ENCODE results near the gene VPS54. TPM values are rescaled to one million over a fixed set of nuclear protein-coding genes. Genes with fewer than 3 reads are reported as not detected.

Gene VPS54
- total and polyA plus RNA-seq, 9 of the 15 experiments (the other 6 are each of a cell fraction or from before 2014, with no cell fraction given), result 4.9 to 23.2 (median 13.2) TPM

DNA sequence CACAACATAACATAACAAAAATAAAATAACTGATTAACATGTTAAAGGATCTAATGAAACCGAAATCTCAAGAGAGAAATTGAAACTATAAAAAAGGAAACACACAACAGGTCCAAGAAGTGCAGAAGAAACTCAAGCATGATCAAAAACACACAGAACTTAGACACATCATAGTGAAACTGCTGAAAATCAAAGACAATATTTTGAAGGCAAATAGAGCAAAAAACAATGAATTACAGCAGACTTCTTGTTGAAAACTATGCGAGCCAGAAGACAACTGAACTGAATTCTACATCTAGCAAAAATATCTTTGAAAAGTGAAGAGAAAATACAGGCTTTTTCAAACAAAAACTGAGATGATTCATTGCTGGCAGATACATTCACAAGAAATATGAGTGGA, 116.2 kb downstream of the VPS54 start (continued):
- TF ChIP-seq, protein P1, sequence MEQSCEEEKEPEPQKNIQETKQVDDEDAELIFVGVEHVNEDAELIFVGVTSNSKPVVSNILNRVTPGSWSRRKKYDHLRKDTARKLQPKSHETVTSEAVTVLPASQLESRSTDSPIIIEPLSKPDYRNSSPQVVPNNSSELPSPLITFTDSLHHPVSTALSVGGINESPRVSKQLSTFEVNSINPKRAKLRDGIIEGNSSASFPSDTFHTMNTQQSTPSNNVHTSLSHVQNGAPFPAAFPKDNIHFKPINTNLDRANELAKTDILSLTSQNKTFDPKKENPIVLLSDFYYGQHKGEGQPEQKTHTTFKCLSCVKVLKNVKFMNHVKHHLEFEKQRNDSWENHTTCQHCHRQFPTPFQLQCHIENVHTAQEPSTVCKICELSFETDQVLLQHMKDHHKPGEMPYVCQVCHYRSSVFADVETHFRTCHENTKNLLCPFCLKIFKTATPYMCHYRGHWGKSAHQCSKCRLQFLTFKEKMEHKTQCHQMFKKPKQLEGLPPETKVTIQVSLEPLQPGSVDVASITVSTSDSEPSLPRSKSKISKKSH (CRISPR knock-in tag; IDR thresholded peaks at IDR 0.05), result no peak
- TF ChIP-seq SAFB (IDR thresholded peaks at IDR 0.05; ENCODE audit: borderline replicate concordance, low read depth, low read length) (no peak), ZC3H11A (IDR thresholded peaks at IDR 0.05; ENCODE audit: low read depth, low read length) (no peak), KLF10 (CRISPR knock-in tag; IDR thresholded peaks at IDR 0.05) (no peak), ZSCAN32 (CRISPR knock-in tag; IDR thresholded peaks at IDR 0.05) (no peak), PRPF4 (IDR thresholded peaks at IDR 0.05; ENCODE audit: insufficient read depth, low read depth, low read length, poor library complexity, severe bottlenecking) (no peak), CBX3 (IDR thresholded peaks at IDR 0.05; ENCODE audit: borderline replicate concordance in 1 of 2, low read length in 2 of 2) (peak in 1 of 2 experiments; percentile 91; a peak in 2 of 3 replicates), RUNX1 (IDR thresholded peaks at IDR 0.05; ENCODE audit: low read depth) (no peak), BACH1 (tag; IDR thresholded peaks at IDR 0.05) (no peak), SRF (CRISPR knock-in tag; IDR thresholded peaks at IDR 0.05) (no peak), CBX1 (IDR thresholded peaks at IDR 0.05; ENCODE audit: low read depth) (no peak), ZNF253 (CRISPR knock-in tag; conservative IDR thresholded peaks at IDR 0.05) (no peak), CHD4 (IDR thresholded peaks at IDR 0.05; ENCODE audit: insufficient read depth, insufficient replicate concordance, low read depth, low read length, poor library complexity, severe bottlenecking) (no peak), NCOA6 (IDR thresholded peaks at IDR 0.05) (no peak), TEAD4 (IDR thresholded peaks at IDR 0.05; ENCODE audit: low read length) (no peak), TEAD4 (CRISPR knock-in tag; IDR thresholded peaks at IDR 0.05; ENCODE audit: borderline replicate concordance) (no peak), ZNF239 (CRISPR knock-in tag; IDR thresholded peaks at IDR 0.05) (no peak), HDAC2 (IDR thresholded peaks at IDR 0.05) (no peak), RNF2 (IDR thresholded peaks at IDR 0.05) (no peak), NFATC3 (IDR thresholded peaks at IDR 0.05) (no peak), SMAD2 (IDR thresholded peaks at IDR 0.05; ENCODE audit: low read depth, low read length) (no peak)
- TF ChIP-seq, protein P2, sequence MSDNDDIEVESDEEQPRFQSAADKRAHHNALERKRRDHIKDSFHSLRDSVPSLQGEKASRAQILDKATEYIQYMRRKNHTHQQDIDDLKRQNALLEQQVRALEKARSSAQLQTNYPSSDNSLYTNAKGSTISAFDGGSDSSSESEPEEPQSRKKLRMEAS (CRISPR knock-in tag; IDR thresholded peaks at IDR 0.05), result no peak

Measured in K562 (cell line).